C4-2B (cell line): ENCODE data around the gene USP36.

Experiments
- ZFX ChIP-seq: fragments of 450-650 bp; IDR thresholded peaks from 2 replicates; pipeline ENCODE4 v1.6.1; 2017
- TF ChIP-seq, protein P1 (sequence below): fragments of 450-650 bp; conservative IDR thresholded peaks from 2 replicates; pipeline ENCODE4 v1.5.1; 2017; ENCODE audit warnings: mild to moderate bottlenecking

DNA sequence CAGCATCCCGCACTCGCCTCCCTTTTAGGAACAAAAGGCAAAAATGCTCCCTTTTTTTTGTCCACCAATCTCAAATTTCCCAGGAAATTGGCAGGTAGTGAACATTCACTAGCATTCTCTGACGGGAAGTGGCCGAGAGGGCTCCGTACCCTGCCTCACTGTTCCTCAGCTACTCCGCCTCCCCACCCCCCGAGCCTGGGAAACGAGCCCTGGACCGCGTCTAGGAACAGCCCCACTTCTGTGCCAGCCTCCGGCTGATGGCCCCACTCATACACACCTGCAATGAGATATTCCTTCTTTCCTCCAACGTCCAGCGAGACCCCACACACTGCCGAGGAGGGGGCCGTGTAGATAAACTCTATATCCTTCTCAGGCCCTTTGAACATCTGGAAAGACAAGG, 30.0 kb upstream of the USP36 start:
- TF ChIP-seq, protein P1, sequence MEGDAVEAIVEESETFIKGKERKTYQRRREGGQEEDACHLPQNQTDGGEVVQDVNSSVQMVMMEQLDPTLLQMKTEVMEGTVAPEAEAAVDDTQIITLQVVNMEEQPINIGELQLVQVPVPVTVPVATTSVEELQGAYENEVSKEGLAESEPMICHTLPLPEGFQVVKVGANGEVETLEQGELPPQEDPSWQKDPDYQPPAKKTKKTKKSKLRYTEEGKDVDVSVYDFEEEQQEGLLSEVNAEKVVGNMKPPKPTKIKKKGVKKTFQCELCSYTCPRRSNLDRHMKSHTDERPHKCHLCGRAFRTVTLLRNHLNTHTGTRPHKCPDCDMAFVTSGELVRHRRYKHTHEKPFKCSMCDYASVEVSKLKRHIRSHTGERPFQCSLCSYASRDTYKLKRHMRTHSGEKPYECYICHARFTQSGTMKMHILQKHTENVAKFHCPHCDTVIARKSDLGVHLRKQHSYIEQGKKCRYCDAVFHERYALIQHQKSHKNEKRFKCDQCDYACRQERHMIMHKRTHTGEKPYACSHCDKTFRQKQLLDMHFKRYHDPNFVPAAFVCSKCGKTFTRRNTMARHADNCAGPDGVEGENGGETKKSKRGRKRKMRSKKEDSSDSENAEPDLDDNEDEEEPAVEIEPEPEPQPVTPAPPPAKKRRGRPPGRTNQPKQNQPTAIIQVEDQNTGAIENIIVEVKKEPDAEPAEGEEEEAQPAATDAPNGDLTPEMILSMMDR = no peak
- TF ChIP-seq ZFX = no peak
